Mesodermal cell (in vitro differentiated cells): ENCODE data around the gene PARD3B.
"Not testable (repeated sequence)": the region's sequence is repeated elsewhere in the genome, so short reads cannot be mapped to it uniquely, and the experiment has no call there.

ENCODE experiments used
- H3K27ac ChIP-seq: 2 replicates; pipeline ENCODE4 v1.7.0; 2013; ENCODE audit warnings: mild to moderate bottlenecking, low read depth, low read length, moderate library complexity; ENCODE audit not compliant: severe bottlenecking
- H3K36me3 ChIP-seq: 2 replicates; pipeline ENCODE4 v1.7.1; 2013; ENCODE audit warnings: mild to moderate bottlenecking, low read length, moderate library complexity; ENCODE audit not compliant: control insufficient read depth, insufficient read depth
- H3K4me1 ChIP-seq: one replicate; pipeline ENCODE4 v1.7.1; 2013; ENCODE audit warnings: mild to moderate bottlenecking, low read length; ENCODE audit not compliant: insufficient read depth, control insufficient read depth, poor library complexity, severe bottlenecking
- H3K4me3 ChIP-seq: 2 replicates; pipeline ENCODE4 v1.7.0; 2013; ENCODE audit warnings: low read length, control low read depth, mild to moderate bottlenecking; ENCODE audit not compliant: insufficient read depth, poor library complexity, severe bottlenecking; ENCODE audit errors: extremely low read depth
- H3K9me3 ChIP-seq: 2 replicates; pipeline ENCODE4 v1.7.1; 2013; ENCODE audit warnings: mild to moderate bottlenecking, low read length, moderate library complexity; ENCODE audit not compliant: control insufficient read depth
- WGBS, 2 experiments: methylation state at CpG; one replicate each; pipeline ENCODE4 v1.1.5; 2013; ENCODE audit warnings: missing lambda C conversion rate in 2 of 2; ENCODE audit not compliant: insufficient coverage in 2 of 2; 5-methylcytosine and 5-hydroxymethylcytosine counted together

Gene PARD3B

GRCh38 chr2:205197468-205198139, 652.3 kb downstream of the PARD3B start:
- peak overlapping the region; percentile 18 for H3K27ac ChIP-seq
- no peaks in the 10 kb centered on the region for H3K36me3 ChIP-seq
- peaks cover 6% of the 10 kb centered on the region for H3K4me1 ChIP-seq
- no peaks in the 10 kb centered on the region for H3K9me3 ChIP-seq
- no peak overlapping the region for H3K4me3 ChIP-seq

GRCh38 chr2:205198140-205198525, 652.9 kb downstream of the PARD3B start:
- H3K4me3 ChIP-seq, result no peak overlapping the region
- H3K4me1 ChIP-seq, result peaks cover 6% of the 10 kb centered on the region
- 50 to 88% methylated on average over 1 to 2 of the region's 3 CpGs for WGBS, 2 experiments
- no peaks in the 10 kb centered on the region for H3K9me3 ChIP-seq
- peak overlapping the region; percentile 18 for H3K27ac ChIP-seq
- no peaks in the 10 kb centered on the region for H3K36me3 ChIP-seq

GRCh38 chr2:205199165-205199850, 654.0 kb downstream of the PARD3B start:
- no peak overlapping the region for H3K27ac ChIP-seq
- H3K4me3 ChIP-seq, result no peak overlapping the region
- WGBS, 2 experiments, result 100% methylated on average over 1 of the region's 6 CpGs
- H3K4me1 ChIP-seq, result peaks cover 6% of the 10 kb centered on the region
- H3K9me3 ChIP-seq, result no peaks in the 10 kb centered on the region
- H3K36me3 ChIP-seq, result no peaks in the 10 kb centered on the region

GRCh38 chr2:205210494-205210893, 665.2 kb downstream of the PARD3B start:
- Histone ChIP-seq H3K9me3 (no peaks in the 10 kb centered on the region), H3K4me3 (no peak overlapping the region), H3K4me1 (no peaks in the 10 kb centered on the region), H3K27ac (no peak overlapping the region), H3K36me3 (no peaks in the 10 kb centered on the region)
- WGBS, 2 experiments, result no CpG with 5 or more reads among the region's 2 CpGs

GRCh38 chr2:205212357-205212756, 667.1 kb downstream of the PARD3B start:
- H3K27ac ChIP-seq, result no peak overlapping the region
- no peak overlapping the region for H3K4me3 ChIP-seq
- H3K4me1 ChIP-seq, result no peaks in the 10 kb centered on the region
- 82 to 100% methylated on average over 1 of the region's 2 CpGs for WGBS, 2 experiments
- no peaks in the 10 kb centered on the region for H3K36me3 ChIP-seq
- no peaks in the 10 kb centered on the region for H3K9me3 ChIP-seq

- H3K4me1 ChIP-seq, result no peaks in the 10 kb centered on the region
- H3K9me3 ChIP-seq, result no peaks in the 10 kb centered on the region
- H3K36me3 ChIP-seq, result no peaks in the 10 kb centered on the region
- no peak overlapping the region for H3K27ac ChIP-seq
- no peak overlapping the region for H3K4me3 ChIP-seq
- WGBS, 2 experiments, result 58% methylated on average over 2 of the region's 5 CpGs; no CpG with 5 or more reads in 1 of the 2 experiments
Measured at GRCh38 chr2:205216092-205216491, 670.8 kb downstream of the PARD3B start.

- Histone ChIP-seq H3K27ac (no peak overlapping the region), H3K36me3 (no peaks in the 10 kb centered on the region), H3K9me3 (no peaks in the 10 kb centered on the region), H3K4me1 (no peaks in the 10 kb centered on the region), H3K4me3 (no peak overlapping the region)
- WGBS, 2 experiments, result 90% methylated on average over 2 of the region's 5 CpGs; no CpG with 5 or more reads in 1 of the 2 experiments
Measured at GRCh38 chr2:205216580-205216979, 671.3 kb downstream of the PARD3B start.

GRCh38 chr2:205217004-205217403, 671.7 kb downstream of the PARD3B start:
- H3K4me1 ChIP-seq, result no peaks in the 10 kb centered on the region
- H3K27ac ChIP-seq, result no peak overlapping the region
- WGBS, 2 experiments, result no CpG with 5 or more reads among the region's 1 CpG
- H3K9me3 ChIP-seq, result no peaks in the 10 kb centered on the region
- no peak overlapping the region for H3K4me3 ChIP-seq
- H3K36me3 ChIP-seq, result no peaks in the 10 kb centered on the region

- Histone ChIP-seq H3K27ac (no peak overlapping the region), H3K9me3 (no peaks in the 10 kb centered on the region), H3K36me3 (no peaks in the 10 kb centered on the region), H3K4me3 (no peak overlapping the region), H3K4me1 (no peaks in the 10 kb centered on the region)
- WGBS, 2 experiments, result 60 to 100% methylated on average over 1 to 2 of the region's 3 CpGs
Measured at GRCh38 chr2:205218056-205218455, 672.8 kb downstream of the PARD3B start.

- H3K4me1 ChIP-seq, H3K9me3 ChIP-seq, H3K27ac ChIP-seq, H3K36me3 ChIP-seq, H3K4me3 ChIP-seq: not testable (repeated sequence)
- WGBS, 2 experiments, result 92 to 98% methylated on average over 4 of the region's 5 CpGs
Measured at GRCh38 chr2:205218816-205219215, 673.5 kb downstream of the PARD3B start.

- H3K36me3 ChIP-seq, result no peaks in the 10 kb centered on the region
- no peaks in the 10 kb centered on the region for H3K4me1 ChIP-seq
- H3K9me3 ChIP-seq, result no peaks in the 10 kb centered on the region
- H3K27ac ChIP-seq, result no peak overlapping the region
- 66 to 76% methylated on average over 3 of the region's 3 CpGs for WGBS, 2 experiments
- H3K4me3 ChIP-seq, result no peak overlapping the region
Measured at GRCh38 chr2:205220559-205220958, 675.3 kb downstream of the PARD3B start.
